Endodermal cell (in vitro differentiated cells): ENCODE measurements around the gene CYSRT1. TPM values are rescaled to one million over a fixed set of nuclear protein-coding genes. Genes with fewer than 3 reads are reported as not detected.

Source experiments
- DNase-seq: peaks from one replicate; pipeline ENCODE4 v3.0.0-alpha.2; 2017
- H3K27ac ChIP-seq: 2 replicates; pipeline ENCODE4 v1.5.1; 2013; ENCODE audit warnings: mild to moderate bottlenecking, low read depth, low read length, moderate library complexity
- H3K27me3 ChIP-seq: 2 replicates; pipeline ENCODE4 v1.6.1; 2013; ENCODE audit warnings: mild to moderate bottlenecking, low read length, moderate library complexity; ENCODE audit not compliant: insufficient read depth, control insufficient read depth, poor library complexity, severe bottlenecking
- H3K36me3 ChIP-seq: 2 replicates; pipeline ENCODE4 v1.7.0; 2013; ENCODE audit warnings: mild to moderate bottlenecking, low read length, moderate library complexity; ENCODE audit not compliant: control insufficient read depth, insufficient read depth
- H3K4me1 ChIP-seq: one replicate; pipeline ENCODE4 v1.7.0; 2013; ENCODE audit warnings: low read length; ENCODE audit not compliant: control insufficient read depth, insufficient read depth
- H3K4me3 ChIP-seq: 2 replicates; pipeline ENCODE4 v1.5.1; 2013; ENCODE audit warnings: mild to moderate bottlenecking, low read length, moderate library complexity
- H3K9ac ChIP-seq: 2 replicates; pipeline ENCODE4 v1.6.1; 2013; ENCODE audit warnings: mild to moderate bottlenecking, low read length, moderate library complexity; ENCODE audit not compliant: poor library complexity, severe bottlenecking; ENCODE audit errors: extremely low read depth
- H3K9me3 ChIP-seq: 2 replicates; pipeline ENCODE4 v1.6.1; 2013; ENCODE audit warnings: mild to moderate bottlenecking, low read length, moderate library complexity; ENCODE audit not compliant: control insufficient read depth
- H3K27ac Mint-ChIP-seq: 2 replicates; pipeline ENCODE4 v1.8.0; 2020; ENCODE audit warnings: mixed read lengths
- H3K27me3 Mint-ChIP-seq: 2 replicates; pipeline ENCODE4 v1.8.0; 2021; ENCODE audit warnings: mild to moderate bottlenecking, mixed read lengths; ENCODE audit not compliant: insufficient read depth
- H3K36me3 Mint-ChIP-seq: 2 replicates; pipeline ENCODE4 v1.8.0; 2020; ENCODE audit warnings: low read depth, mixed read lengths
- H3K4me1 Mint-ChIP-seq: 2 replicates; pipeline ENCODE4 v1.8.0; 2020; ENCODE audit warnings: mixed read lengths
- H3K4me3 Mint-ChIP-seq: 2 replicates; pipeline ENCODE4 v1.8.0; 2020; ENCODE audit warnings: mild to moderate bottlenecking, moderate library complexity, mixed read lengths
- H3K9me3 Mint-ChIP-seq: 2 replicates; pipeline ENCODE4 v1.8.0; 2020; ENCODE audit warnings: mild to moderate bottlenecking, mixed read lengths
- WGBS, 2 experiments: methylation state at CpG; one replicate each; pipeline versions ENCODE4 v1.1.5 to v1.1.7; 2013; ENCODE audit warnings: missing lambda C conversion rate in 2 of 2, mixed read lengths in 1 of 2; ENCODE audit not compliant: insufficient coverage in 1 of 2, insufficient read length in 1 of 2; 5-methylcytosine and 5-hydroxymethylcytosine counted together
- total RNA-seq, 2 donors: library from RNA; stranded (reverse); fragmentation: NEBNext Ultra II Directional in 1 of 2; extraction: Animal tissue kit (Norgen Biotek cat#: 25700) in 1 of 2; gene quantifications; 2 replicates in 1 of 2; 3 replicates in 1 of 2; pipeline ENCODE4 v1.2.1, GENCODE V29; 2021
- TF ChIP-seq, protein P1 (sequence below): fragments of 200-600 bp; sonication (generic); conservative IDR thresholded peaks from 2 replicates; pipeline ENCODE4 v1.5.0; 2021; ENCODE audit warnings: antibody characterized with exemption, mild to moderate bottlenecking

CYSRT1 gene
- total RNA-seq, 2 donors from 2014 or later, result 1.4 to 1.8 TPM

DNA sequence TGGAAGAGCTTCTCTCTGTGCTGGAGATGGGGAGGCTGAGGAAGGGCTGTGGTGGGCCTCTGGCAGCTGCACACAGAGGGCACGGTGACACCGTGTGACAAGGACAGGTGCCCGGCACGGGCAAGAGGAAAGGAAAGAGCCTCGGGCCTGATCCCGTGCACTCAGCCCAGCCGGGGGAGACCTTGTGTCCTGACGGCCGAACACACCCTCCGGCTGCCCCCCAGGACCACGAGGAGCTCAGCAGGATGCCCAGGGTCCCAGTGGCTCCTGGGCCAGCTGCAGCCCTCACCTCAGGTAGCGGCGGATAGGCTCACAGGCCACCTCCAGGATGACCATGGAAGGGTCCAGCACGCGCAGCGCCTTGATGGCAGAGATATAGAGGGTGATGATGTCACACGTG lies 42.1 kb upstream of the CYSRT1 start:
- Mint-ChIP-seq H3K27ac (no peak overlapping the region), H3K9me3 (no peaks in the 10 kb centered on the region), H3K4me1 (peaks cover 12% of the 10 kb centered on the region)

DNA sequence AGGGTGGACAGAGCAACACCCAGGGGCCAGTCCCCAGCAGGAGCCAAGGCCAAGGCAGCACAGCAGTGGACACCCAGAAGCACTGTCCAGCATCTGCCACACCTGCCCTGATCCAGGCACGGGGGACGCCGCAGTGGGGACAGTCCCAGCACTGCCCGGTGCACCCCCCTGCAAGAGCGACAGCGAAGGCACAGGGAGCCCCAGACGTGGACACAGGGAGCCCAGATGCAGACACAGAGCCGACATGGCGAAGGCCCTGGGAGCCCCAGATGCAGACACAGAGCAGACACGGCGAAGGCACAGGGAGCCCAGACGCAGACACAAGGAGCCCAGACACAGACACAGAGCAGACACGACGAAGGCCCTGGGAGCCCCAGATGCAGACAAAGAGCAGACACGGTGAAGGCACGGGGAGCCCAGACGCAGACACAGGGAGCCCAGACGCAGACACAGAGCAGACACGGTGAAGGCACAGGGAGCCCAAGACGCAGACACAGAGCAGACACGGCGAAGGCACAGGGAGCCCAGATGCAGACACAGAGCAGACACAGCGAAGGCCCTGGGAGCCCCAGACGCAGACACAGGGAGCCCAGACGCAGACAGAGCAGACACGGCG lies 40.9 kb upstream of the CYSRT1 start:
- TF ChIP-seq, protein P1, sequence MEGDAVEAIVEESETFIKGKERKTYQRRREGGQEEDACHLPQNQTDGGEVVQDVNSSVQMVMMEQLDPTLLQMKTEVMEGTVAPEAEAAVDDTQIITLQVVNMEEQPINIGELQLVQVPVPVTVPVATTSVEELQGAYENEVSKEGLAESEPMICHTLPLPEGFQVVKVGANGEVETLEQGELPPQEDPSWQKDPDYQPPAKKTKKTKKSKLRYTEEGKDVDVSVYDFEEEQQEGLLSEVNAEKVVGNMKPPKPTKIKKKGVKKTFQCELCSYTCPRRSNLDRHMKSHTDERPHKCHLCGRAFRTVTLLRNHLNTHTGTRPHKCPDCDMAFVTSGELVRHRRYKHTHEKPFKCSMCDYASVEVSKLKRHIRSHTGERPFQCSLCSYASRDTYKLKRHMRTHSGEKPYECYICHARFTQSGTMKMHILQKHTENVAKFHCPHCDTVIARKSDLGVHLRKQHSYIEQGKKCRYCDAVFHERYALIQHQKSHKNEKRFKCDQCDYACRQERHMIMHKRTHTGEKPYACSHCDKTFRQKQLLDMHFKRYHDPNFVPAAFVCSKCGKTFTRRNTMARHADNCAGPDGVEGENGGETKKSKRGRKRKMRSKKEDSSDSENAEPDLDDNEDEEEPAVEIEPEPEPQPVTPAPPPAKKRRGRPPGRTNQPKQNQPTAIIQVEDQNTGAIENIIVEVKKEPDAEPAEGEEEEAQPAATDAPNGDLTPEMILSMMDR, result no peak
- H3K27me3 ChIP-seq, result no peaks in the 10 kb centered on the region
- H3K27ac Mint-ChIP-seq, result no peak overlapping the region
- H3K36me3 Mint-ChIP-seq, result peaks cover 19% of the 10 kb centered on the region
- no peak overlapping the region for H3K4me3 ChIP-seq
- no peak overlapping the region for H3K27ac ChIP-seq
- no peak for DNase-seq
- H3K4me1 Mint-ChIP-seq, result peaks cover 13% of the 10 kb centered on the region
- H3K9me3 Mint-ChIP-seq, result no peaks in the 10 kb centered on the region
- peaks cover 19% of the 10 kb centered on the region for H3K36me3 ChIP-seq
- H3K9me3 ChIP-seq, result no peaks in the 10 kb centered on the region
- no peaks in the 10 kb centered on the region for H3K27me3 Mint-ChIP-seq
- 94 to 95% methylated on average over 27 of the region's 27 CpGs for WGBS, 2 experiments
- H3K4me3 Mint-ChIP-seq, result no peak overlapping the region
- peaks cover 12% of the 10 kb centered on the region for H3K4me1 ChIP-seq
- H3K9ac ChIP-seq, result no peak overlapping the region

More for the DNA sequence above, 42.1 kb upstream of the CYSRT1 start:
- Histone ChIP-seq H3K4me3 (no peak overlapping the region), H3K9ac (no peak overlapping the region), H3K27ac (no peak overlapping the region), H3K9me3 (no peaks in the 10 kb centered on the region), H3K4me1 (peaks cover 12% of the 10 kb centered on the region), H3K27me3 (no peaks in the 10 kb centered on the region), H3K36me3 (peaks cover 19% of the 10 kb centered on the region)
- Mint-ChIP-seq H3K27me3 (no peaks in the 10 kb centered on the region), H3K36me3 (peaks cover 22% of the 10 kb centered on the region), H3K4me3 (no peak overlapping the region)
- TF ChIP-seq, protein P1, result no peak
- 90 to 95% methylated on average over 11 to 17 of the region's 17 CpGs for WGBS, 2 experiments
- DNase-seq, result no peak

DNA sequence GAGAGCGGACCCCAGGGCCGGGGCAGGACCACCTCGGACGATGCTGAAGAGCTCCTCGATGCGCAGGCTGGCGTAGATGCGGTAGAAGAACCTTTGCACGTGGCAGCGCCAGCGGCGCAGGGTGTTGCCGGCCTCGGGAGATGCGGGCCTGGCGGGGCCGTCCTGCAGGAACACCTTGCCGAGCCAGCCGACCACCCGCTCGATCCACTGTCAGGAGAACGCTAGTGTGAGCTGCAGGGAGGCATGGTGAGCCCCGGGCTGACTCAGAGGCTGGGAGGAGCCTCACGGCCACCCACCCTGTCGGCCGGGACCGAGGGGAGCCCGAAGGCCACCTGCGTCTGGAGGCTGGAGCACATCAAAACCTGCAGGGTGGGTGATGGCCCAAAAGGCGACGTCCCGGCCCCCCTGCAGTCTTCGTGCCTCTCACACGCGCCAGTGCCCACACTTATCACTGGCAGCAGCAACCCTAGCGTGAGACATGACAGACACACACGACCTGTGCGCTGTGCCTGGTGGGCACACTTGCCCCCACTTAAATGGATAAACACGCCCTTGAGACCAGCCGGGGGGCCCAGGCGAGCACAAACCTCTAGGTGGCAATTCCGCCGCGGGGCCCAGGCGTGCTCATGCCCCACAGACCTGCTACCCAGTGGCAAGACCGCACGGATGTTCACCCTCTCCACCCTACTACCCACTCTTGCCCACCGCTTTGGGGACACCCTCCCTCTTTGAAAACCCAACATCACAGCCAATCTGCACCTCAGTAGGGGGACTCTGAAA lies 39.9 kb upstream of the CYSRT1 start:
- H3K36me3 Mint-ChIP-seq, result peaks cover 16% of the 10 kb centered on the region
- no peaks in the 10 kb centered on the region for H3K9me3 ChIP-seq
- 93 to 96% methylated on average over 38 to 48 of the region's 48 CpGs for WGBS, 2 experiments
- no peaks in the 10 kb centered on the region for H3K27me3 ChIP-seq
- H3K36me3 ChIP-seq, result peaks cover 22% of the 10 kb centered on the region
- no peak overlapping the region for H3K4me3 ChIP-seq
- DNase-seq, result no peak
- no peak overlapping the region for H3K27ac ChIP-seq
- TF ChIP-seq, protein P1, result no peak
- peaks cover 19% of the 10 kb centered on the region for H3K4me1 Mint-ChIP-seq
- no peaks in the 10 kb centered on the region for H3K9me3 Mint-ChIP-seq
- H3K4me1 ChIP-seq, result peaks cover 20% of the 10 kb centered on the region
- H3K27me3 Mint-ChIP-seq, result no peaks in the 10 kb centered on the region
- no peak overlapping the region for H3K27ac Mint-ChIP-seq
- no peak overlapping the region for H3K9ac ChIP-seq
- no peak overlapping the region for H3K4me3 Mint-ChIP-seq
